H1 (cell line): ENCODE measurements around the gene AHI1.

Experiments
- CTCF ChIP-seq, 3 experiments: IDR thresholded peaks; 1 replicate in 2 of 3; 2 replicates in 1 of 3; pipeline versions ENCODE4 v1.5.1 to v1.6.1; 2011; ENCODE audit warnings: low read length in 3 of 3, mild to moderate bottlenecking in 3 of 3, inconsistent platforms in 2 of 3, low read depth in 1 of 3, moderate library complexity in 1 of 3; ENCODE audit not compliant: insufficient read depth in 1 of 3; ENCODE audit errors: control extremely low read depth in 1 of 3
- POLR2AphosphoS5 ChIP-seq: IDR thresholded peaks from 2 replicates; pipeline ENCODE4 v1.6.1; 2011; ENCODE audit warnings: low read depth, low read length

DNA sequence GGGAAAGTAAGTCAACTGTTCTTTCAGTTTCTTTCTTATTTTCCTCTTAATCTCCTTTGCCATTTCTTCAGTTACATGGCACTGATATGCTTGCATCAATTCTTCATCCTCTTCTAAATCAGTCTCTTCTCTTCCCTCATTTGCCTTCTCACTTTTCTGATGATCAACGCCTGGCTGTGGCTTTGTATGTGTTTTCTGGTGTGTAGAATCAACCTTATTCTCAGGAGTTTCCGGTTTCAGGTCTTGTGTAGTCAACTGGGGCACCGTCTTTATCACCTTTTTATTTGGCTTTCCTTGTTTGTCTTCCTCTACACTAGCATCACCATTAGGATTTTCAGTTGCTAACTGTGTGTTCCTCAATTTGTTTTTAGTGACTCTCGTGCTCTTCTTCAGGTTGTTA lies 31.6 kb downstream of the AHI1 start:
- TF ChIP-seq POLR2AphosphoS5 = no peak
- TF ChIP-seq CTCF (IDR thresholded peaks at IDR 0.05; ENCODE audit: control extremely low read depth in 1 of 3, insufficient read depth in 1 of 3, low read depth in 1 of 3, low read length in 3 of 3) = no peak
